Parietal lobe (tissue), 1 donor: ENCODE results near the gene SCGB2A2. TPM values are rescaled to one million over a fixed set of nuclear protein-coding genes. Genes with fewer than 3 reads are reported as not detected.

Experiments used
- total RNA-seq: library from RNA; depleted of rRNA; stranded (reverse); fragments of >200 nt; gene quantifications from one replicate; pipeline ENCODE4 v1.2.3, GENCODE V29; 2014

SCGB2A2 gene
- total RNA-seq: not detected

GRCh38 chr11:62269654-62270278 lies at the start of gene SCGB2A2:
SCGB2A2 (plus strand) TSS chr11:62270158; CDS start chr11:62270217, 59 bp downstream.

GRCh38 chr11:62242021-62242420 lies 27.9 kb upstream of the SCGB2A2 start, which contains the start of gene SCGB1D2:
SCGB1D2 (plus strand) TSS chr11:62242239; CDS start chr11:62242308, 69 bp downstream.

GRCh38 chr11:62298975-62299374 lies 29.0 kb downstream of the SCGB2A2 start, which contains the start of gene SCGB1D4:
SCGB1D4 (minus strand) TSS chr11:62299075; CDS start chr11:62299010, 65 bp downstream.

Other genes with a start within 250 kb of the SCGB2A2 start
- gene INCENP, start 146.1 kb upstream of the SCGB2A2 start, total RNA-seq: 31.9 TPM
- gene SCGB1D1, start 79.9 kb upstream of the SCGB2A2 start, total RNA-seq: not detected
- gene SCGB2A1, start 61.5 kb upstream of the SCGB2A2 start, total RNA-seq: not detected
- not detected for gene SCGB1D2, start 27.9 kb upstream of the SCGB2A2 start, total RNA-seq
- gene SCGB1D4, start 28.9 kb downstream of the SCGB2A2 start, total RNA-seq: not detected
- 52.9 TPM for gene ASRGL1, start 67.3 kb downstream of the SCGB2A2 start, total RNA-seq
- not detected for gene SCGB1A1, start 148.9 kb downstream of the SCGB2A2 start, total RNA-seq